HG03039 (cell line): ENCODE measurements around the gene GBX2.

Source experiments
- ATAC-seq: cut with Tn5 transposase; IDR thresholded peaks from one replicate; pipeline ENCODE4 v1.9.1; 2021; ENCODE audit warnings: mild to moderate bottlenecking, moderate library complexity; ENCODE audit not compliant: unreplicated experiment

The GBX2 gene

DNA sequence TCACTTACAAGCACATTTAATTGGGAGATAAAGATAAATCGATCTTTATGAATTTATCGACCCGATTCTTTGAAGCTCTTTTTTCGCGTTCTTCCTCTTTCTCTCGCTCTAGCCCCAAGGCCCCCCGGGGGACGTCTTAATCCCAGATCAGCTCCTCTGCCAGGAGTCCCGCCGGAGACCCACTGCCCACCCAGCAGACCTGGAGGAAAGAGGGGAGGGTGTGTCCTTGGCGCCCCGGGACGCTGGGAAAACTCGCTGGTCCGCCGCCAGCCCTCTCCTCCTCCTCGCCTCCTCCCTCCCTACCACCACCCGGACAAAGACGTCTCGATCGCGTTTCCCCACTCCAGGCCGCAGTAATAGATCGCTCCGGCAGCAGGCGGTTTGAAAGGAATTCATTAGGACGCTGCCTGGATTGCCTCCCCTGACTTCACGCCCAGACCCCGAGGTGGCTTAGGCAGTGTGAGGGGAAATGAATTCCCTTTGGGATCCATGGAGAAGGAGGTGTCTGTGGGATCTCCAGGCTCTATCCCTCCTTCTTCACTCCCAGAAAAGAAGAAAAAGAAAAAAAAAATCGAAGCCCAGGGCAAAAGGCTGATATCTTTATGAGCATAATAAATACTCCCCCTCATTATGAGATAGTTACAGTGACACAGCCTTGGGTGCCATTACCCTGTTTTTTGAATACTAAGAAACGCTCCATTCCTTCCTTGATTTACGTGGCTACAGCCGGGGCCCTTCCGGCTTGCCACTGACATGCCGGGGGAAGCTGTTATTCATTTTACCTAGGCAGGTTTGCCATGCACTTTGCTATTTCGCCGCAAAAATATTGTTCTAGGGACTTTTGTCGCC, 1.8 kb upstream of the GBX2 start:
- ATAC-seq, result no peak

DNA sequence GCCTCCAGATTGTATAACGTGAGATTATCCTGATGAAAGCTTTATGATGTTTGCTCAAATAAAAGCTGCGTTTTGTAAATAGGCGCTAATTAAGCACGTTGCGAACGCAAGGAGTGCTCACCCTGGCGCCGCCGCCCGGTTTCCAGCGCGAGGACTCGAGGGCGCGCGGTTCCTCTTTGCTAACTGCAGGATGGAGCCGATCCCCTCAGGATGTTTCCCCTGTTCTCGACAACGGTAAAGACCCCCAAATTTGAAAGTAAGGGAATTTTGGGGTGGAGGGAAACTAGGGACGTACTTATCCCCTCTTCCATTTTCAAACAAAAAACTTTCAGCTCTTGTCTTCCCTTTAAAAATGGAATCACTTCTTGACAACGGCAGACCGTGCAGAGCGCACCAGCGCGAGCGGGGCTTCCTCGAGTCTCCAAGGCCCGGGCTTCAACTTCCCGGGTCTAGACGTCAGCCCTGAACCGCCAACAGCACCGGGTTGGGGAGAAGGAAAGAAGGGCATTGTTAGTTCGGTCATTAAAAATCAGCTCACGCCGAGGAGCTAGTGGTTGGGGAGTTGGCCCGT, 1.1 kb upstream of the GBX2 start:
- ATAC-seq, result no peak

DNA sequence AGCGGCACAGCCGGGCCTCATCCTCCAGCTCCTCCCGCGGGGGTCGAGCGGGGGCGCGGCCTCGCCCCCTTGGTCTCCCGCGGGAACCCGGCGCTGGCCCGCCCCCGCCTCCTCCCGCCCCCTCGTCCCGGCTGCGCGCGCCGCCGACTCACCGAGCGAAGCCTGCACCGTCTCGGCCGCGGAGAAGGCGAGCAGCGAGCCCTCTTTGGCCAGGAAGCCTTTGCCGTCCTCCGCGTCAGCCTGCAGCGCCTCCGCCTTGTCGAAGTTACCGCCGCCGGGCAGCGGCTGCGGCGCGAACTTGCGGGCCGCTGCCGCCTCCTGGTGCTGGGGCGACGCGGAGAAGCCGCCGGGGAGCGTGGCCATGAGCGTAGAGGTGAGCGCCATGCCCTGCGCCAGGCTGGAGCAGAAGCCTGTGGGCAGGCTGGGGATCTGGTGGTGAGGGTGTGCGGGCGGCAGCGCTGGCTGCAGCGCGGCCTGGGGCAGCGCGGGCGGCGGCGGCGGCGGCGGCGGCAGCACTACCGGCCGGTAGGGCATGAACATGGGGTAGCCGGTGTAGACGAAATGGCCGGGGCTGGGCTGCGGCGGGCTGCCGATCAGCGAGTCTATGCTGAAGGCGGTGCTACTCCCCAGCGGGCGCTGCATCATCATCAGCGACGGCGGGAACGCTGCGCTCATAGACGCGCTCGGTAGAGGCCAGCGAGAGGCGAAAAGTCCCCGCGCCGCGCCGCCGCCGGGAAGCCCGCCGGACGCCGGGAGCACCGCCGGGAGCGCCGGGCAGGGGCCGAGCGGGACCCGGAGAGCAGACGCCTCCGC, 683 bp downstream of the GBX2 start:
- ATAC-seq, result no peak

DNA sequence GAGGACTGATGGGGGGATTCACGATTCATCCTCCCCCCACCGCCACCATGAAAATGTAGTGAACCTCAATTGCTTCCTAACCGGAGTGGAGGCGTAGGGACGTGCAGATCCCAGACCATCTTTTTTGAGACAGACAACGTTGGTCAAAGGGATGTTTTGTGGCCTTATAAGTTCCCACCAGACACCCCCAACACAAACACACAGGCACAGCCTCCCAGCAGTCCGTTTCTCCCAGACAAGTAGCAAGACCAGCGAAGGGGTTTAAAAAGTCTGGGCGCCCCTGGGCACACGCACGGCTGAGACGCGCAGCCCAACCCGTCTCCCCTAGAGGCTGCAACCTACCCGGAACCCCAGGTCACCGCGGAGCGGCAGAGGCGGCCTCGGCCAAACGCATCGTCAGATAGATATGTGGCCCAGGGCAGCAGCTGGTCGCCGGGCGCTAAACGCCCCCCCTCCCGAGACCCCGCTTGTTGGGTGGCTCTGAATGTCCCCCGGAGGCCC, 1.3 kb downstream of the GBX2 start:
- no peak for ATAC-seq

DNA sequence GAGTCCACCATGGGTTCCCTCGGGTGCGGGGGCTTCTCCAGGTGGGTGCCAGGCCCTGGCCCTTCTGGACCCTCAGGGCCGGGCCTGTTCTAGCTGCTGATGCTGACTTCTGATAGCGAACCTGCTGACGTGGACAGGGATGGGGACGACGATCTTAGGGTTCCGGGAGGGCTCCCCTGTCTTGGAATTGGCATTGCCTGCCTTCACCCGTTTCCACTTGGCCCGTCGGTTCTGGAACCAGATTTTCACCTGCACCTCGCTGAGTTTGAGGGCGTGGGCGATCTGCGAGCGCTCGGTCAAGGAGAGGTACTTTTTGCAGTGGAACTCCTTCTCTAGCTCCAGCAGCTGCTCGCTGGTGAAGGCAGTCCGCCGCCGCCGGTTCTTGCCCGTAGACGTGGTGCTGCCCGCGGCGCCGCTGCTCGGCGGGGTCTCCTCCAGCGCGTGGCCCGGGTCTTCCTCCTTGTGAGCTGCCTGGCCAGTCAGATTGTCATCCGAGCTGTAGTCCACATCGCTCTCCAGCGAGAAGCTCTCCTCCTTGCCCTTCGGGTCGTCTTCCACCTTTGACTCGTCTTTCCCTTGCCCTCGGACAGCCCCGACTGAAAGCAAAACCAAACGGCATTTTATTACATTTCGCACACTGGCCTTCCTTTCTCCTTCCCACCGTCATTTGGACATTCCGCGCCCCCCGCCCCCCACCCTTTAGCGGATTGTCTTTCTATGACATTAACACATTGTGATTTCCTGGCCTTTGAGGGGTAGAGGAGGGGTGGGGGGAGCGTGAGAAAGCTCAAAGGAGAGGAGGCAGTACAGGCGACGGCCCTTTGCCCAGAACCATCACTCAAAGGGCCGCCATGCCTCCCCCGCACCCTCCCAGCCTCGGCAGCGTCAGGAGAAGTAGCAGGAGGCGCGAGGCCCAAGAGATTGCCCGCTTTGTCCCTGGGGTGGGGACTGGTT, 2.1 kb downstream of the GBX2 start:
- no peak for ATAC-seq

DNA sequence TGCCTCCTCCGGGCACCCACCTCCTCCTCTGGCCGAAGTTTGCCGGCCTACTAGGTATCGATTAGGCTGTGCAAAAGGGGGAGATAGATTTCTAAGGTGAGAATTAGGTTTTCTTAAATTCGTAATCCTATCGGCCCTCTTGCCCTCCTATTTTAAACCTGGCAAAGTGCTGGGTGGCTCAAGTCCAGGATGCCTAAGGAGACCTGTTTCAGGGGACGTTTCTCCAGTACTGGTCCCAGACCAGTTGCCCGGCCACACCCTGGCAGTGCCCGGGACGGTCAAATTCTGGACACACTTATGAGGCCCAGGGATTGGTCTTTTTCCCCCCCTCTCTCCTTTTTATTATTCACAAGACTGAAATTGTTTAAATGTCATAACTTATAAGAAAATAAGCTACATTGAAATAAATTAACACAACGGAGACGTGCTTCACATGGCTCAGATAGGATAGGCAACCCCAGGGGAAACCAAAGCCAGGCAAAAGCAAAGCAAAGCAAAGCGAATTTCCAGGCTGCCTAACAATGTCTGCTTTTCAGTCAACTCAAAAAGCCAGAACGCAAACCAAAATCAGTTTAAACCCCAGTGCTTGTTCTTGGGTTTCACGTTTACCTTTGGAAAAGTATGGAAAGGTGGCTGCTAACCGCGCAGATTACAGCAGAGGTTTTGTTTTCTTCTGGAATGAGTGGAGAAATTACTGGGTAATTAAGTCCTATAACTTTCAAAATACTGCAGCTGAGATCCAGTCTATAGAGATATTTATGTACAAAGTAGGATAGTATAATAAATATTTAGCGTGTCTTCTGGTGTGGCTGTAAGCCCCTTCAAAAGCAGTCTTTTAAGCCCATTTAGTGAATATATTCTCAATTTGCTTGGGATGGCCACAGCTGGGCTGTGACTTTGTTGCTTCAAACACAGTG, 3.0 kb downstream of the GBX2 start:
- ATAC-seq, result no peak

DNA sequence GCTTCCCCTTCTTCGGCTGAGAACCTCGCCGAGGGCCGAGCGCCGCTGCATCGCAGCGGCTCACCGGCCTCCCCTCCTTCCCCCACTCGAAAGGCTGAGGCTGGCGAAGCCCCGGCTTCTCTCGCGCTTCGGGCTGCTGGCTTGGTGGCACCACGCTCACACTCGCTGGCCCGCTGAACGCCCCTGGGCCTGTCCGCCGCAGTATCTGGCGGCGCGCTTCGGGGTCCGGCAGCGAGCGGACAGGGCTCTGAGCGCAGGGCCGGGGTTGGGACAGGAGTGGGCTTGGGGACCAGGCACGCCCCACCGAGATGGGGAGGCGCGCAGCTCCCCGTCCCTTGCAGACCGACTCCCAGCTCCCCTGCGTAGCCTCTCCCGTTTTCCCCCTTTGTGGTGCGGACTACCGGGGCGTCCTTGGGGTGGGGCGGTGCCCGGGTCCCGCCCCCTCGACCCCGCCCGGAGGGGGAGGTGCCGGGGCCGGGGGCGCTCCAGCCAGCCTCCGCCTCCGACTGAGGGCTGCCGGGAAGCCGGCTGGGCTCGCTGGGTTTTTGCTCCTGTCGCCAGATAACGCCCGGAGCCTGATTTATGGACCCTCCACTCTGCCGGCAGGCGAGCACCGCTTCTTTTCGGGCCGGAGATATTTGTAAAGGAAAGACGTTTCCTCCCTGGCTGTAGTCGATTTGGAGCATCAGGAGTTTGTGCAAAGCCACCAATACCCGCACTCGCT, 3.8 kb downstream of the GBX2 start:
- ATAC-seq, result no peak

DNA sequence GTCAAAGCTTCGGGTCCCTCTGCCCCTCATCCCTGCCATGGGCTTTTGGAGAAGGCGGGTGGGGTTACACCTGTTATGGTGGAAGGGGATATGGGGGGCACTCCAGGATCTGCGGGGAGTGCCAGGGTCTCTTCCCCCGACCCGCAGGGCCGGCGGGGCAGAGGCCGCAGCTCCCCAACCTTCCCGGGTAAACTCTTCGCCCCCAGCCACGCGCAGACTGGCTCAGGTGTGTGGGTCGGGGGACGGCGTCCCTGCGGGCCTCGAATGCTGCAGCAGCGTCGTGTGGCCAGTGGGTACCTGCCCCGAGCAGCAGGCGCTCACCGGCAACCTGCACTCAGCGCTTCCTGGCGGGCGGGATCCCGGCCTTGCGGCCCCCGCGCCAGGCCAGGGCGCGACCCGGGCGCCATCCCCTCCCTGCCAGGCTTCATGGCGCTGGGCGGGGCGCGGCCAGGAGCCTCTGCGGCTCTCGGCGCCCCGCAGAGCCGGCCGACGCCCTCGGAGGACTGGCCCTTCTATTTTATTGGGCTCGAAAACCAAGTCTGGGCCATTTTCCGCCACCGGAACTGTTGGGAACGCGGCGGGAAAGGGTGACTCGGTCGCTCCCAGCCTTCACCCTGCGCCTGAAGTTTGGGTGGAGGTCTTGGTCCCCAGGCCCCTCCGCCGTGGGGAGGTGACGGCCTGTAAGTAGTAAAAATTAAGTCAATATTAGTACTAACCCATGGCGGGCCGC, 4.5 kb downstream of the GBX2 start:
- no peak for ATAC-seq

DNA sequence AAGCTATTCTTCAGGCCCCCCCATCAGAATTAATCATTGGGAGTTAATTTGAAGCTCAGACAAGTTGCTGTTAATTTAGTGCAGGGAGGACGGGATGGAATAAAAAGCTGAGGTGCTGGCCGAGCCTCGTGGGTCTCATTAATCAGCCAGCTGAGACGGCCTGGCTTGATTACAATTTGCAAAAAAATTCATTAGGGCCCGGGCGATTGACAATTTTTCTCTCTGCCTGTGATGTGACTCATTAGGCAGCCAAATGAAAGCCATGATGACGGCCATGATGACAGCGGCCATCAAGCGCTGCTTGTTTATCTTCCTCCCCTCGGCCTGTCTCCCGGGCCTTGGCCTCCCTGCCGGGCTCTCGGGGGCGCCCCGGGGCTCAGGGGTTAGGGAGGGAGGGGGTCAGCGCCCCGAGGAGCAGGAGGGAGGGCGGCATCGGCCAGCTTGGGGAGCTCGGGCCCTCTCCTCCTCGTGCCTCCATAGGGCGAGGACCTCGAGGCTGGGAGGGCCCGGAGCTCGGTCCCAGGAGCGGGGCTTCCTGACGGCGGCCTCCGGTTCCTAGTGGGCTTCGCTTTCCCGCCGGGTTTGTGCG, 5.2 kb downstream of the GBX2 start:
- ATAC-seq, result no peak

DNA sequence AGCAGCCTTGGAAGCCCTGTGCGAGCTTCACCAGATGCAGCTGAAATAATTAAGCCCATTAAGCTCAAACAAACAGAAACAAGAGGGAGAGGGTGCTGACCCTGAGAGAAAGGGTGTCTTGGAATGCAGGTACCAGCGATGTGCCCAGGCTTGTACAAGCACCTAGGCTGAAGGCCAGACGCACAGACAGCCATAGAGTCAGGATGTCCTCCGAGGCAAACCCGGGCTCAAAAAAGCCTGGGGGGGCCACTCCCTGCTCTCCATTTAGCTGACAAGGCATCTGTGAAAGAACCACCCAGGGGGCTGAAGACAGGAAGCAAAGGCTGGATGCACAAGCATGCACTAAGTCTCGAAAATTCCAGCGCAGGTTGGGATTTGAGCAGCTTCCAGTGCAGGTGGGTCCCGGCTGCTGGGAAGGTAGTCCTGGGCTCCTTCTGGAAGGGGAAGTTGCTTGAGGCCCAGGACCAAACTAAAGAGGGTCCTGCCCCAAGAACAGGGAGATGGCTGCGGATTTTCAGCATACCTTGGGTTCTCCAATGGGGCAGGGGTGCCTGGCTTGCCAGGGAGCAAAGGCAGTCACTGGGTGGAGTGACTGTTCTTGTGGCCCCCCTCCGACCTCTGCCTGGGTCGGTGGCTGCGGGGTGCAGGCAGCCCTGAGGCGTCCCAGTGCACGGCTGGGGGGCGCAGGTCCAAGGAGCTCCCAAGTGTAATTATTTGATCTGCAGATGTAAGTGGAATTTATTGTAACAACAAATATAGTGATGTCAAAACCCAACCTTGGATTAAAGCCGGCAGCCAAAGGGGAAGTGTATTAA, 5.9 kb downstream of the GBX2 start:
- no peak for ATAC-seq

DNA sequence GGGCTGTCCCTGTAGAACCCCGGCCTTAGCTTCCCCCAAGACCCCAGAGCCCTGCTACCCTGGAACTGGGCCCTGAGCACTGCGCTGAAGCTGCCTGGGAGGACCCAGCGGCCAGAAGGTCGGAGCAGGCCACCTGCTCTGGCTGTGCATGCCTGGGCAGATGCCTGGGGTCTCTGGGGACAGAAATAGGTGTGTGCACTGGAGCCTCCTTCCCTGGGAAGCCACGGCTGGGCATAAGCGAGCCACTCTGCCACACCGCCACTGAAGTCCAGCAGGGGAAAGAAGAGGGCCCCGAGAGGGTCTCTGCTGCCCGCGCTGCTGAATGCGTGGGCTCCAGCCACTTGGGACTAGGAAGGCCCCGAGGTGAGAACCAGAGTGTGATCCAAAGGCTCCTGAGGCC, 6.7 kb downstream of the GBX2 start:
- ATAC-seq, result no peak

DNA sequence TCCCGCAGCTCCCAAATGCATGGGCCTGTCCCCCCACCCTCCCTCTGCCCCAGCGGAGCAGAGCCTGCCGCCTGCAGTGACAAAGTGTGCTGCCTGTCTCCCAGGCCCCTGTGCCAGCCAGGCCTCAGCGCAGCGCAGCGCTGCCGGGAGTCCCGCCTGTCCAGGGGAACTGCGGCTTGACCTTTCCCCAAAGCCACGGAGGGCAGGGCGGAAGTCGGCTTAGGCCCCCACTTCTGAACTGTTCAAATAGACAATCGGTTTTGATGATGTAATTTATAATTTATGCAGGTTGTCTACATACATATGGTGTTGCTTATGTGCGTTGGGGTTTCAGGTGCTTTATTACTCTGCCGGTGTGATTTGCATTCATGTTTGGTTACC, 7.1 kb downstream of the GBX2 start:
- ATAC-seq, result no peak

DNA sequence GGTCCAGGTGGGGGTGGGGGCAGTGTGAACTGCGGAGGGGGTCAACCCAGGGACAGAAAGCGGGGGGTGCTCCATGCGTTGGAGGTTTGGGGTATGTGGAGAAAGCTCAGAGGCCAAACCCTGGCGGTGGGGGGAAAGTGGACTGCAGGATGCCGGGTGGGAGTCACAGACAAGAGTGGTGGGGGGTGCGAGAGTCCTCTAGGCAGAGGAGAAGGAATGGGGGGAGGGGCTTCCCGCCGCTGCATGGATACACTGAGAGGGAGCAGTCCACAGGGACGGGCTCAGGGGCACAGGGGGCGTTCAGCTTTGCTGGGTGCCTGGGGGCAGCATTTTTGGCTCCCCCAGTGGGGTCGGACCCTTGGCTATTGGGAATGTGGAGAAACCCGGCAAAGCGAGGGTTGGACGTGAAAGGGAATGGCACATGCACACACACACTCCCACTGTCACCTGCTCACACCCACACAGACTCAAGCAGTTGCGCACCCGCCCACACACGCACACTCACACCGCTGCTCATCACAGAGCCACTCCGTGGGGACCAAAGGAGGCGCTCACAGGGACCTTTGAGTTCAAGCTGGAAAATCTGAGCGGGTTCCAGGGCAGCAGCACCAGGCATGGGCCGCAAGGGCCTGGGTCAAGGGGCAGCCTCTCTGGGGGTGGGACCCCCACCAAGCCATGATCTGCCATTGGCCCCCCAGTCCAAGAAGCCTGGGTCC, 7.7 kb downstream of the GBX2 start:
- no peak for ATAC-seq

DNA sequence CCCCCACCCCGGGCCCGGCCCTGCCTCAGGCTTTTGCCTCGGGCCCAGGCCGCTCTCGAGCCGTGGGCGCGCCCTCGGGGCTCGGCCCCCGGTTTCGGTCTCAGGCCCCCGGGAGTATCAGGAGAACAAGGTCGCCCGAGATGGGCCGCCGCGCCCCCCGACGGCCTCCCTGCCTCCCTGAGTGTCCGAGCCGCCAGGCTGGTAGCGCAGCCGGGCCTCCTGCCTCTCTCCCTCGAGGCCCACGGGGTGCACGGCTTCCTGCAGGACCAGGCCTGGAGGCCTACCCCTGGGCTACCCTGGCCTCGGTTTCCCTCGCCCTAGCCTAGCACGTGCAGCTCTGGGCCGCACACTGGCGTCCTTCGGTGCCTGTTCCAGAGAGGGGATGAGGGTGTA, 8.4 kb downstream of the GBX2 start:
- no peak for ATAC-seq

DNA sequence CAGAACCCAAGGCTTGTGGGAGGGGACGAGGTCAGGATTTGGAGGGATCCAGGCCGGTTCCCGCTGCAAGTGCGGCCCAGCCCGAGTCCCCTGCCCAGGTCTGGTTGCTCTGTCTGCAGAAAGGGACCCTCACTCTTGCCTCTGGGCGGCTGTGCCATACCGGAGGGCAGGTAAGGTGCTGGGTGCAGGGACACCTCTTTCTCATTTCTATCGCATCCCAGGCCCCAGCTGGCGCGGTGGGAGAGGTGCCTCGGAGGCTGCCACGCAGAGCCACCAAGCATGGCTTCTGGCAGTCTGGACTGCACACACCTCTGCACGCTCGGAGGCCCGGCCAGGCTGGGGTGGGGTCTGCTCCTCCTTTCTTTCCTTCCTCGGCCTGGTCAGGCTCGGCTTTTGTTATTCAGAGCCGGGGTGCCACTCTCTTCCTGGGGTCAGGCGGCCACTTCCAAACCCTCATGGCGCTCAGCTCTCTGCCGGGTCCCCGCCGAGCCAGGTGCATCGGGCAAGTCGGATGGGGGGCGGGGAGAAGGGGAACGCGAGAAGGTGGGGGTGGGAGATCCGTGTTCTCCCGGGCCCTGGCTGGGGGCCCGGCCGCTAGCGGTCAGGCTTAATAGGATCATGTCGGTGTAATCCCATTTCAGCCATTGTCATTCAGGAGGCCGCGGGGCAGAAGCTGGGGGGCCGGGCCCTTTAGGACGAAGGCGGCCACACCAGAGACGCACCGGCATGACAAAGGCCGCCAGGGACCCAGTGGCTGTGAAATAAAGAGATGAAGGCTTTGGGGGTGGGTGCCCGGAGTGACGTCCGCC, 9.0 kb downstream of the GBX2 start:
- ATAC-seq, result no peak
